Left lung (tissue), 10 donors: ENCODE results near the gene HK2. TPM values are rescaled to one million over a fixed set of nuclear protein-coding genes. Genes with fewer than 3 reads are reported as not detected.

Experiments used
- ATAC-seq: fragments of 200-7000 bp; cut with Tn5 transposase; one replicate; pipeline ENCODE4 v1.9.1; 2020; ENCODE audit warnings: moderate library complexity
- DNase-seq, 4 donors: peaks; one replicate each; pipeline ENCODE4 v3.0.0-alpha.2; 2013 to 2020
- H3K27ac ChIP-seq, 2 donors: fragments of 200-600 bp; sonication (generic) in 1 of 2; one replicate each; pipeline versions ENCODE4 v1.5.0 to v1.8.0; 2020 to 2021
- H3K27me3 ChIP-seq, 2 donors: fragments of 200-600 bp; sonication (generic) in 1 of 2; one replicate each; pipeline versions ENCODE4 v1.5.0 to v1.8.0; 2020 to 2021
- H3K36me3 ChIP-seq, 2 donors: fragments of 200-600 bp; sonication (generic) in 1 of 2; one replicate each; pipeline versions ENCODE4 v1.5.0 to v1.8.0; 2020 to 2021
- H3K4me1 ChIP-seq, 2 donors: fragments of 200-600 bp; one replicate each; pipeline ENCODE4 v1.8.0; 2021
- H3K4me3 ChIP-seq, 2 donors: fragments of 200-600 bp; sonication (generic) in 1 of 2; one replicate each; pipeline versions ENCODE4 v1.5.0 to v1.8.0; 2020 to 2021; ENCODE audit warnings: mild to moderate bottlenecking in 1 of 2
- H3K9me3 ChIP-seq, 2 donors: fragments of 200-600 bp; sonication (generic) in 1 of 2; one replicate each; pipeline versions ENCODE4 v1.5.0 to v1.8.0; 2020 to 2021
- intact Hi-C, 2 donors: fragments of 100-400 bp; cut with DNase I; formaldehyde crosslinking; loops; one replicate each; pipeline versions ENCODE4 v1.11.2 to v1.14.2; 2022
- polyA plus RNA-seq, 6 donors: library from polyadenylated mRNA; unstranded; fragments of 120-200 nt; gene quantifications; one replicate each; pipeline ENCODE4 v1.2.1, GENCODE V29; 2013; ENCODE audit not compliant: insufficient read length in 6 of 6
- total RNA-seq, 2 donors: library from RNA; stranded (reverse); fragmentation: NEBNext Ultra II Directional; extraction: Animal tissue kit (Norgen Biotek cat#: 25700); gene quantifications; one replicate each; pipeline ENCODE4 v1.2.1, GENCODE V29; 2021
- TF ChIP-seq, protein P1 (sequence below), 2 donors: fragments of 200-600 bp; sonication (generic) in 1 of 2; IDR thresholded peaks; one replicate each; pipeline versions ENCODE4 v1.5.0 to v1.8.0; 2021; ENCODE audit warnings: antibody characterized with exemption in 2 of 2
- donor health status: DM: no; HTN: yes; CAD: no.
- donor health status: DM: no; HTN: no; CAD: no.

HK2 gene
- total and polyA plus RNA-seq, 8 donors: 2.7 to 55.6 (median 4.6) TPM

DNA sequence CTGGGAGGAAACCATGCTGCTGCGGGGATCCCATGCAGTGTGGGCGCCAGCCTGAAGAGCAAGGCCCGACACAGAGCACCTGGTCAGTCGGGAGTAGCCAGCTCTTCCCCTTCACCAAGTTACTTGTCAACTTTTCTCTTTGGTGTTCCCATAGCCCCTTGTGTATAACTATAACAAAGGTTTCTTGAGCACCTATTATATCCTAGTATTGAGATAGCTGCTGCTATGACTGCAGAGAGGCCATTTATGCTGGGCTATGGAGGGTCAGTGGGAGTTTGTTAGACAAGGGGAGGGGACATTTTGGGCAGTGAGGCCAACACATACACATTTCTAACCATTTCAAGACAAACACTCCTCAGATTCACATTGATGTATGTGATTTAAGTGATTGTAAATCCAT is 10.8 kb downstream of the HK2 start:
- Histone ChIP-seq H3K4me1 (peaks cover 44 to 92% of the 10 kb centered on the region in 2 donors), H3K9me3 (no peaks in the 10 kb centered on the region), H3K36me3 (no peaks in the 10 kb centered on the region), H3K27ac (peak overlapping the region; percentile 65 to 85), H3K4me3 (no peak overlapping the region), H3K27me3 (no peaks in the 10 kb centered on the region)
- intact Hi-C loops: no loop called here
- DNase-seq (no peak), ATAC-seq (no peak)
- TF ChIP-seq, protein P1, sequence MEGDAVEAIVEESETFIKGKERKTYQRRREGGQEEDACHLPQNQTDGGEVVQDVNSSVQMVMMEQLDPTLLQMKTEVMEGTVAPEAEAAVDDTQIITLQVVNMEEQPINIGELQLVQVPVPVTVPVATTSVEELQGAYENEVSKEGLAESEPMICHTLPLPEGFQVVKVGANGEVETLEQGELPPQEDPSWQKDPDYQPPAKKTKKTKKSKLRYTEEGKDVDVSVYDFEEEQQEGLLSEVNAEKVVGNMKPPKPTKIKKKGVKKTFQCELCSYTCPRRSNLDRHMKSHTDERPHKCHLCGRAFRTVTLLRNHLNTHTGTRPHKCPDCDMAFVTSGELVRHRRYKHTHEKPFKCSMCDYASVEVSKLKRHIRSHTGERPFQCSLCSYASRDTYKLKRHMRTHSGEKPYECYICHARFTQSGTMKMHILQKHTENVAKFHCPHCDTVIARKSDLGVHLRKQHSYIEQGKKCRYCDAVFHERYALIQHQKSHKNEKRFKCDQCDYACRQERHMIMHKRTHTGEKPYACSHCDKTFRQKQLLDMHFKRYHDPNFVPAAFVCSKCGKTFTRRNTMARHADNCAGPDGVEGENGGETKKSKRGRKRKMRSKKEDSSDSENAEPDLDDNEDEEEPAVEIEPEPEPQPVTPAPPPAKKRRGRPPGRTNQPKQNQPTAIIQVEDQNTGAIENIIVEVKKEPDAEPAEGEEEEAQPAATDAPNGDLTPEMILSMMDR (IDR thresholded peaks at IDR 0.05): no peak

DNA sequence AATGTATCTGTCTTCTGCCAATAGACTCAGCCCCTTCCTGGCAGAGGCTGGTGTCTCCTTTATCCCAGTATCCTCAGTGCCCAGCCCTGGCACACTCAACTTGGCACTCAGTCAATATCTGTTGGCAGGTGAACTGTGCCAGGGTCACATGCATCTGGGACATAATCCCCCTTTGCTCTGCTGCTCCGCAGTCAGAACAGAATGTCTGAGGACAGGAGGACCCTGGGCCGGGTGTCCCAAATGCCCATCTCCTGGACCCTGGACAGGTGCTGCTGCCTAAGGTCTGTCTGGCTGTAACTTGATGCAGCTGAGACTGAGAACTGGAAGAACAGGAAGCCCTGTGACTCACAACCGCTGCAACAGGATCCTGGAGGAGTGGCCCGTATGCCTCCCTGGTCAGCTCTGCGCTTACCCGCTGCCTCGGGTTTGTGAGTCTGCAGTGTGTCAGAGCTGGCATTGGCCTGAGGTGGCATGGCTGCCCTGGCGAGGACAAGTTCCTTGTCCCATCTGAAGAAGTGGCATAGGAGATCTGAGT is 11.4 kb downstream of the HK2 start:
- no peaks in the 10 kb centered on the region for H3K9me3 ChIP-seq
- no peak overlapping the region for H3K4me3 ChIP-seq
- no peaks in the 10 kb centered on the region for H3K27me3 ChIP-seq
- peak overlapping the region; percentile 65 to 85 for H3K27ac ChIP-seq
- peak in 3 of 4 donors; percentile 60 to 95 (median 92) for DNase-seq
- H3K4me1 ChIP-seq: peaks cover 50 to 92% of the 10 kb centered on the region in 2 donors
- no peaks in the 10 kb centered on the region for H3K36me3 ChIP-seq
- peak; percentile 92 for ATAC-seq
- intact Hi-C loops: no loop called here
- TF ChIP-seq, protein P1 (IDR thresholded peaks at IDR 0.05): no peak

DNA sequence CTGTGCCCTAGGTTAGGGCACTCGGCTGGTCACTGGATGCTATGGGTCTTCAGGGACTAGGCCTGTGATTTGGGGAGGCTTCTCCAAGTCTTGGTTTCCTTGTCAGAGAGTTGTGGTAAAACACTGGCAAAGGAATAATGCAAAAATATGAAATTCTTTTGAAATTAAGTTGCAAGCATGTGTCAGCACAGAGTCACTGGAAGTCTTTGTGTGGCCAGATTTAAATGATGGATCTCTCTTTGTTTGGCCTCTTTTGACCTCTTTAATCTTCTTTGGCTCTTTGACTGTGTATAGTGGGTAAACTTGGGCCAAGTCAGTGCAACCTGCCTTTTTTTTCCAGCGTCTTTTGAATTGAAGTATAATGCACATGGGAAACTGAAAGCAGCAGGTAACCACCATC is 12.1 kb downstream of the HK2 start:
- intact Hi-C loops: no loop called here
- DNase-seq (no peak), ATAC-seq (no peak)
- Histone ChIP-seq H3K27ac (peak overlapping the region; percentile 65 to 85), H3K27me3 (no peaks in the 10 kb centered on the region), H3K36me3 (no peaks in the 10 kb centered on the region), H3K9me3 (no peaks in the 10 kb centered on the region), H3K4me1 (peaks cover 54 to 92% of the 10 kb centered on the region in 2 donors), H3K4me3 (no peak overlapping the region)
- TF ChIP-seq, protein P1 (IDR thresholded peaks at IDR 0.05): no peak

DNA sequence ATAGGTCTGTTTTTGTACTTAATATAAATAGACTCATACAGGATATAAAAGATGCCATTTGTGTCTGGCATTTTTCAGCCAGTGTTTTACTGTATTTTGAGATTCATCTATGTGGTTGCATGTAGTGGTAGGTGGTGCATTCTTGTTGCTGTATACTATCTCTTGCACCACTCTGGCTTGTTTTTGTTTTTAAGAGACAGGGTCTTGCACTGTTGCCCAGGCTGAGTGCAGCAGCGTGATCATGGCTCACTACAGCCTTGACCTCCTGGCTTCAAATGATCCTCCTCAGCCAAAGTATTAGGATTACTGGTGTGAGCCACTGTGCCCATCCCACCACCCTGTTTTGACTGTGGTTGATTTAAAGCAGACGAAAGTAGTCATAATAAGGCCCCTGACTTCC is 12.6 kb downstream of the HK2 start:
- Histone ChIP-seq H3K4me3 (no peak overlapping the region), H3K27me3 (no peaks in the 10 kb centered on the region), H3K27ac (peak overlapping the region in 1 of 2 donors; percentile 85), H3K9me3 (no peaks in the 10 kb centered on the region), H3K4me1 (peaks cover 54 to 93% of the 10 kb centered on the region in 2 donors), H3K36me3 (no peaks in the 10 kb centered on the region)
- intact Hi-C loops: no loop called here
- no peak for ATAC-seq
- no peak for DNase-seq
- TF ChIP-seq, protein P1 (IDR thresholded peaks at IDR 0.05): no peak

DNA sequence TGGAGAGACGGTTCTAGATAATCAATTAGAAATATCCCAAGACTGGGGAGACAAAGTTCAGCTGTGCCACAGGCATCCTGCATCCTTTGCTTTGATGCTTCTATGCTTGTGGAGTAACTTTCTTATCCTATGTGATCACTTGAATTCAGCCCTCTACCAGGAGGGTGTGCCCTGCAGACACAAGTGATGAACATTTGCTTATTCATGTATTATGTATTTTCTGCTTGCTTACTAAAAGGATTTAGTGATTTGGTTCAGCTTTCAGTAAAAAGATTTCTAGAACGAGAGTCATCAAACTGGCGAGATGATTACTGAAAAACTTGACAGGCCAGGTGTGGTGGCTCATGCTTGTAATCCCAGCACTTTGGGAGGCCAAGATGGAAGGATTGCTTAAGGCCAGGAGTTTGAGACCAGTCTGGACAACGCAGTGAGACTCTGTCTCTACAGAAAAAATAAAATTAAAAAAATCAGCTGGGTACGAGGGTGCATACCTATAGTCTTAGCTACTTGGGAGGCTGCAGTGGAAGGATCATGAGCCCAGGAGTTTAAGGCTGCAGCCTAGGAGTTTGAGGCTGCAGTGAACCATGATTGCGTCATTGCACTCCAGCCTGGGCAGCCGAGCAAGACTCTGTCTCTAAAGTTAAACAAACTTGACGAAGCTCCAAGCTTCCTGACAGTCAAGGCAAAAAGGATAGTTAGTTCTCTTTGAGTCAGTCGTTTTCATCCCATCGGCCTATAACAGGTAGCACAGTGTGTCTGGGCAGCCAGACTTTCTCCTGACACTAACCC is 13.3 kb downstream of the HK2 start:
- Histone ChIP-seq H3K4me1 (peaks cover 54 to 96% of the 10 kb centered on the region in 2 donors), H3K27ac (peak overlapping the region in 1 of 2 donors; percentile 93), H3K36me3 (no peaks in the 10 kb centered on the region), H3K4me3 (no peak overlapping the region), H3K9me3 (no peaks in the 10 kb centered on the region), H3K27me3 (no peaks in the 10 kb centered on the region)
- TF ChIP-seq, protein P1 (IDR thresholded peaks at IDR 0.05): no peak
- DNase-seq (peak in 1 of 4 donors; percentile 58), ATAC-seq (no peak)
- intact Hi-C loops: no loop called here
